KMS-11 (cell line): ENCODE data around the gene DSCAM.

ENCODE experiments used
- H2AFZ ChIP-seq: fragments of 200-600 bp; sonication (generic); 2 replicates; pipeline ENCODE4 v1.6.1; 2016; ENCODE audit warnings: antibody characterized with exemption, mixed run types, low read depth
- H3K27ac ChIP-seq: fragments of 200-600 bp; sonication (generic); 2 replicates; pipeline ENCODE4 v1.6.1; 2016; ENCODE audit warnings: mild to moderate bottlenecking, mixed run types
- H3K27me3 ChIP-seq: fragments of 200-600 bp; sonication (generic); 2 replicates; pipeline ENCODE4 v1.6.1; 2017; ENCODE audit warnings: mild to moderate bottlenecking, low read depth, mixed run types, moderate library complexity; ENCODE audit not compliant: insufficient read depth
- H3K36me3 ChIP-seq: fragments of 200-600 bp; sonication (generic); 2 replicates; pipeline ENCODE4 v1.6.1; 2017; ENCODE audit warnings: mild to moderate bottlenecking, mixed run types; ENCODE audit not compliant: insufficient read depth
- H3K4me1 ChIP-seq: fragments of 200-600 bp; sonication (generic); 2 replicates; pipeline ENCODE4 v1.6.1; 2016; ENCODE audit warnings: mild to moderate bottlenecking, low read depth, mixed run types; ENCODE audit not compliant: poor library complexity, severe bottlenecking
- H3K4me2 ChIP-seq: fragments of 200-600 bp; sonication (generic); 2 replicates; pipeline ENCODE4 v1.7.0; 2016; ENCODE audit warnings: mild to moderate bottlenecking, mixed run types
- H3K4me3 ChIP-seq: fragments of 200-600 bp; sonication (generic); IDR thresholded peaks from 2 replicates; pipeline ENCODE4 v1.6.1; 2017; ENCODE audit warnings: low read depth, low read length, mixed read lengths; ENCODE audit not compliant: insufficient read depth
- H3K79me2 ChIP-seq: fragments of 200-600 bp; sonication (generic); 2 replicates; pipeline ENCODE4 v1.6.1; 2016; ENCODE audit warnings: low read depth, mixed run types; ENCODE audit not compliant: insufficient read depth
- H3K9ac ChIP-seq: fragments of 200-600 bp; sonication (generic); 2 replicates; pipeline ENCODE4 v1.6.1; 2016; ENCODE audit warnings: mild to moderate bottlenecking, mixed run types
- H4K20me1 ChIP-seq: fragments of 200-600 bp; sonication (generic); 2 replicates; pipeline ENCODE4 v1.6.1; 2016; ENCODE audit warnings: mild to moderate bottlenecking, mixed run types; ENCODE audit not compliant: insufficient read depth
- TF ChIP-seq, protein P1 (sequence below): fragments of 200-600 bp; sonication (generic); conservative IDR thresholded peaks from 2 replicates; pipeline ENCODE4 v1.6.1; 2017; ENCODE audit warnings: low read depth, mild to moderate bottlenecking, antibody characterized with exemption, low read length, moderate library complexity, mixed read lengths

Gene DSCAM

DNA sequence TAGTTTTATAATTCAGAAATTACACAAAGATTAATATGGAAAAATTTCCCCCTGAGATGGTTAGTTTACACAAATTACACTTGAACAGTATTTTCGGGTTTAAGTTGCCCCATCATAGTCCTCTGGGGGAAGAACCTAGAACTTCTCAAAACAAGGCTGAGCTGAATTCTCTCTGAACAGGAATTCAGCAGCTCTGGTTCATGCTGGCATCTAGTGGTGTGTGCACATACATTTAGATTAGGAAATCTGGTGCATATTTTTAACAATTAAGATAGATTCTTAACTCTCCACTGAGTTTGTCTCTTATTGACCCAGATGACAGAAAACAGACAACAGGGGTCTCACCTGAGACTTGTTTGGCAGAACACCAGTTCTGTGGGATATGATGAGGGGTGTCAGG lies 410.7 kb downstream of the DSCAM start:
- TF ChIP-seq, protein P1, sequence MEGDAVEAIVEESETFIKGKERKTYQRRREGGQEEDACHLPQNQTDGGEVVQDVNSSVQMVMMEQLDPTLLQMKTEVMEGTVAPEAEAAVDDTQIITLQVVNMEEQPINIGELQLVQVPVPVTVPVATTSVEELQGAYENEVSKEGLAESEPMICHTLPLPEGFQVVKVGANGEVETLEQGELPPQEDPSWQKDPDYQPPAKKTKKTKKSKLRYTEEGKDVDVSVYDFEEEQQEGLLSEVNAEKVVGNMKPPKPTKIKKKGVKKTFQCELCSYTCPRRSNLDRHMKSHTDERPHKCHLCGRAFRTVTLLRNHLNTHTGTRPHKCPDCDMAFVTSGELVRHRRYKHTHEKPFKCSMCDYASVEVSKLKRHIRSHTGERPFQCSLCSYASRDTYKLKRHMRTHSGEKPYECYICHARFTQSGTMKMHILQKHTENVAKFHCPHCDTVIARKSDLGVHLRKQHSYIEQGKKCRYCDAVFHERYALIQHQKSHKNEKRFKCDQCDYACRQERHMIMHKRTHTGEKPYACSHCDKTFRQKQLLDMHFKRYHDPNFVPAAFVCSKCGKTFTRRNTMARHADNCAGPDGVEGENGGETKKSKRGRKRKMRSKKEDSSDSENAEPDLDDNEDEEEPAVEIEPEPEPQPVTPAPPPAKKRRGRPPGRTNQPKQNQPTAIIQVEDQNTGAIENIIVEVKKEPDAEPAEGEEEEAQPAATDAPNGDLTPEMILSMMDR: no peak
- no peak overlapping the region for H3K9ac ChIP-seq

DNA sequence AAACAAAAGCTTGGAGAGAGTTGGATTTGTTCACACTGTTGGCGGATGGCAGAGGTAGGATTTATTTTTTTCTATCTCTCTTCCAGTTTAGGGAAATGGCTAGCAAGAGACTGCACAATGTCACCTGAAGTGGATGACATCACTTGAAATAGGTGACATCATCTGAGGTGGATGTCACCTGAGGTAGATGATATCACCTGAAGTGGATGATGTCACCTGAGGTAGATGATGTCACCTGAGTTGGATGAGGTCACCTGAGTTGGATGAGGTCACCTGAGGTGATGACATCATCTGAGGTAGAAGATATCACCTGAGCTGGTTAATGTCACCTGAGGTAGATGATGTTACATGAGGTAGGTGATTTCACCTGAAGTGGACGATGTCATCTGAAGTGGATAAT lies 413.4 kb downstream of the DSCAM start:
- no peak overlapping the region for H2AFZ ChIP-seq
- TF ChIP-seq, protein P1: no peak
- no peak overlapping the region for H3K27ac ChIP-seq
- no peaks in the 10 kb centered on the region for H3K36me3 ChIP-seq
- H3K4me3 ChIP-seq: no peak overlapping the region
- no peaks in the 10 kb centered on the region for H3K79me2 ChIP-seq
- H4K20me1 ChIP-seq: no peaks in the 10 kb centered on the region
- H3K27me3 ChIP-seq: no peaks in the 10 kb centered on the region
- H3K9ac ChIP-seq: no peak overlapping the region
- H3K4me2 ChIP-seq: no peak overlapping the region
- H3K4me1 ChIP-seq: no peaks in the 10 kb centered on the region

More for the DNA sequence above, 410.7 kb downstream of the DSCAM start:
- H3K27ac ChIP-seq: no peak overlapping the region
- no peak overlapping the region for H3K4me3 ChIP-seq
- H2AFZ ChIP-seq: no peak overlapping the region
- no peak overlapping the region for H3K4me2 ChIP-seq
- H4K20me1 ChIP-seq: no peaks in the 10 kb centered on the region
- no peaks in the 10 kb centered on the region for H3K36me3 ChIP-seq
- H3K79me2 ChIP-seq: no peaks in the 10 kb centered on the region
- H3K27me3 ChIP-seq: no peaks in the 10 kb centered on the region
- no peaks in the 10 kb centered on the region for H3K4me1 ChIP-seq

DNA sequence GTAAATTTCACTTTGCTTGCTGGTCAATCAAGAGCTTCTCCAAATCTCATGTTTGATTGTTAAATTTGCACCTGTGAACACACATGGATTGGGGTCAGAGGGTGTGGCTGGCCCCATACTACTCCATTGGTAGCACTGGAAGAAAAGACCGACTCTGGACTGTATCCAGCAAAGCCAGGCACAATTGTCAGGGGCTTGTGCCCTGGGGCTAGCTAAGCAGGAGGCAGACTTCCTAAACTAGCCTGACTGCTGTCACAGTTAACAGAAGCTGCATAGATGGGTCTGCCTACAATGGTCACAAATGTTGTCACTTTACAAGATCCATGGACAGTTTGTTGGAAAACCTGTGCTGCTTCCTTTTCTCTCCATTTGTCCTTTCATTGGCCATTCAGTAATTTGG lies 421.0 kb downstream of the DSCAM start:
- Histone ChIP-seq H4K20me1 (no peaks in the 10 kb centered on the region), H3K27me3 (no peaks in the 10 kb centered on the region), H3K36me3 (no peaks in the 10 kb centered on the region), H3K4me2 (no peak overlapping the region), H3K4me1 (no peaks in the 10 kb centered on the region), H3K4me3 (no peak overlapping the region), H2AFZ (no peak overlapping the region), H3K79me2 (no peaks in the 10 kb centered on the region), H3K27ac (no peak overlapping the region), H3K9ac (no peak overlapping the region)
- TF ChIP-seq, protein P1: no peak

DNA sequence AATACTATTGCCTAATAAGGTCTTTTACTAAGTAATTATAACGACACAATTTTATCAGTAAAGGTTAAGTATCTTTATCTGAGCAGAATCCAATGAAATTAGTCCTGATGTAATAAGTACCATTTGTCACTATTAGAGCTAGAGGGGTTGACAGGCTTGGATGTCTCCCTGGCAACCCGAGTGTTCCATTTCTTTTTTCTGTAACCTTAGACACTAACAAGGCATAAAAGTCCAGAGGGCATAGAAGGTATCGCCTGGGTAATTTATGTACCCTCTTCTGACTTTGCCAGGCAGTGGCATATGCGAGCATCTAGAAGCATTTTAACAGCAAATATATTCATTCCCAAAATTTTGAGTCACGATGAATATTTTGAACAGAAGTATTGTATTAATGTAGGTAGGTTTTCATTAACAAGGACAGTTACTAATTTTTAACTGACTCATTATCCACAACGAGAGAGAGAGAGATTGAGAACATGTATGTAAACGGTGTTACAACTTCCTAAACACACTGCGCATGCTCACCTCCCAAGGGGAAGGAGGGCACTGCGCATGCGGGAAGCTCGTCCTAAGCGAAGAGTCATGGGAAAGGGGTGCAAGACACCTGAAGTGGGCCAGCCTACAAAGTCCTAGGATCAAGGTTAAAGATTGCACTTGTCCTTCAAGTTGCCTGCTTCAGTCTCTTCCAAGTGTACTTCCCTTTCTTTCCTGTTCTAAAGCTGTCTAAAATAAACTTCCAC lies 423.9 kb downstream of the DSCAM start:
- Histone ChIP-seq H3K27ac (no peak overlapping the region), H3K4me3 (no peak overlapping the region), H4K20me1 (no peaks in the 10 kb centered on the region), H3K36me3 (no peaks in the 10 kb centered on the region), H3K4me1 (no peaks in the 10 kb centered on the region), H2AFZ (no peak overlapping the region), H3K9ac (no peak overlapping the region), H3K27me3 (no peaks in the 10 kb centered on the region), H3K79me2 (no peaks in the 10 kb centered on the region), H3K4me2 (no peak overlapping the region)
- TF ChIP-seq, protein P1: no peak
